Liver (tissue), 9 donors: Measurements from ENCODE around the gene GON4L. TPM values are rescaled to one million over a fixed set of nuclear protein-coding genes. Genes with fewer than 3 reads are reported as not detected.

ENCODE experiments used
- DNase-seq: peaks from one replicate; pipeline ENCODE4 v3.0.0-alpha.2; 2017; ENCODE audit warnings: low spot score
- H3K27ac ChIP-seq, 2 donors: one replicate each; pipeline ENCODE4 v1.7.0; 2013; ENCODE audit warnings: inconsistent platforms in 2 of 2, low read length in 2 of 2, control low read depth in 1 of 2, low read depth in 1 of 2, mild to moderate bottlenecking in 1 of 2
- H3K27me3 ChIP-seq, 4 donors: one replicate each; pipeline versions ENCODE4 v1.6.1 to v1.7.0; 2013; ENCODE audit warnings: low read length in 3 of 4, inconsistent platforms in 1 of 4, mild to moderate bottlenecking in 1 of 4, moderate library complexity in 1 of 4; ENCODE audit not compliant: control insufficient read depth in 4 of 4, insufficient read depth in 4 of 4
- H3K36me3 ChIP-seq, 4 donors: one replicate each; pipeline versions ENCODE4 v1.6.1 to v1.7.0; 2013; ENCODE audit warnings: low read length in 3 of 4, mild to moderate bottlenecking in 3 of 4, low read depth in 1 of 4, moderate library complexity in 1 of 4; ENCODE audit not compliant: control insufficient read depth in 4 of 4, insufficient read depth in 3 of 4
- H3K4me1 ChIP-seq, 4 donors: one replicate each; pipeline versions ENCODE4 v1.6.1 to v1.7.0; 2013; ENCODE audit warnings: low read length in 3 of 4, mild to moderate bottlenecking in 3 of 4, moderate library complexity in 1 of 4; ENCODE audit not compliant: control insufficient read depth in 4 of 4, insufficient read depth in 4 of 4
- H3K4me3 ChIP-seq, 3 donors: one replicate each; pipeline versions ENCODE4 v1.6.1 to v1.7.0; 2013; ENCODE audit warnings: low read length in 3 of 3, control low read depth in 1 of 3, low read depth in 1 of 3, mild to moderate bottlenecking in 1 of 3
- H3K9ac ChIP-seq, 2 donors: one replicate each; pipeline ENCODE4 v1.7.0; 2013; ENCODE audit warnings: low read length in 2 of 2, mild to moderate bottlenecking in 2 of 2, moderate library complexity in 2 of 2, control low read depth in 1 of 2, low read depth in 1 of 2
- H3K9me3 ChIP-seq, 4 donors: one replicate each; pipeline versions ENCODE4 v1.6.1 to v1.7.0; 2013; ENCODE audit warnings: low read length in 3 of 4; ENCODE audit not compliant: control insufficient read depth in 4 of 4
- EGR1 ChIP-seq, 2 donors: IDR thresholded peaks; 2 replicates each; pipeline ENCODE4 v1.6.1; 2016 to 2018; ENCODE audit warnings: antibody characterized with exemption in 2 of 2, low read depth in 2 of 2
- FOXA1 ChIP-seq: IDR thresholded peaks from 2 replicates; pipeline ENCODE4 v1.6.1; 2016; ENCODE audit warnings: antibody characterized with exemption
- FOXA2 ChIP-seq: IDR thresholded peaks from 2 replicates; pipeline ENCODE4 v1.6.1; 2016; ENCODE audit warnings: antibody characterized with exemption
- GABPA ChIP-seq, 2 donors: IDR thresholded peaks in 1 of 2; conservative IDR thresholded peaks in 1 of 2; 2 replicates each; pipeline ENCODE4 v1.6.1; 2016; ENCODE audit warnings: antibody characterized with exemption in 2 of 2, mild to moderate bottlenecking in 1 of 2, moderate library complexity in 1 of 2
- HNF4A ChIP-seq, 2 donors: conservative IDR thresholded peaks; 2 replicates each; pipeline ENCODE4 v1.6.1; 2016; ENCODE audit warnings: antibody characterized with exemption in 2 of 2, mild to moderate bottlenecking in 2 of 2
- HNF4G ChIP-seq: IDR thresholded peaks from 2 replicates; pipeline ENCODE4 v1.6.1; 2016; ENCODE audit warnings: antibody characterized with exemption
- JUND ChIP-seq, 2 donors: IDR thresholded peaks; 2 replicates each; pipeline ENCODE4 v1.6.1; 2016; ENCODE audit warnings: antibody characterized with exemption in 2 of 2
- NR2F2 ChIP-seq: IDR thresholded peaks from 2 replicates; pipeline ENCODE4 v1.6.1; 2016; ENCODE audit warnings: antibody characterized with exemption
- RXRA ChIP-seq, 2 donors: IDR thresholded peaks; 2 replicates each; pipeline ENCODE4 v1.6.1; 2017 to 2018; ENCODE audit warnings: antibody characterized with exemption in 2 of 2, mild to moderate bottlenecking in 1 of 2
- SP1 ChIP-seq: IDR thresholded peaks from 2 replicates; pipeline ENCODE4 v1.6.1; 2018; ENCODE audit warnings: antibody characterized with exemption, mild to moderate bottlenecking
- TAF1 ChIP-seq: conservative IDR thresholded peaks from 2 replicates; pipeline ENCODE4 v1.6.1; 2016; ENCODE audit warnings: antibody characterized with exemption, mild to moderate bottlenecking
- YY1 ChIP-seq: IDR thresholded peaks from 2 replicates; pipeline ENCODE4 v1.6.1; 2016; ENCODE audit warnings: antibody characterized with exemption, mild to moderate bottlenecking
- WGBS: extraction: QIAGEN DNeasy Blood & Tissue Kit; methylation state at CpG from one replicate; pipeline ENCODE4 v1.1.7; 2013; 5-methylcytosine and 5-hydroxymethylcytosine counted together
- polyA plus RNA-seq, 2 donors: library from polyadenylated mRNA; stranded (reverse) in 1 of 2; unstranded in 1 of 2; fragments of 200-250 nt in 1 of 2; fragments of >200 nt in 1 of 2; fragmentation: Nextera tagmentation in 1 of 2; extraction: Ambion mirVana in 1 of 2; gene quantifications; one replicate each; pipeline versions ENCODE4 v1.2.1 to v1.2.3, GENCODE V29; 2013 to 2015
- total RNA-seq, 2 donors: library from RNA; depleted of rRNA; stranded (reverse); fragments of >200 nt; gene quantifications; one replicate each; pipeline ENCODE4 v1.2.3, GENCODE V29; 2014
- TF ChIP-seq, protein P1 (sequence below): IDR thresholded peaks from 2 replicates; pipeline ENCODE4 v1.6.1; 2016; ENCODE audit warnings: antibody characterized with exemption, mild to moderate bottlenecking
- TF ChIP-seq, protein P2 (sequence below): IDR thresholded peaks from 2 replicates; pipeline ENCODE4 v1.6.1; 2016; ENCODE audit warnings: antibody characterized with exemption
- TF ChIP-seq, protein P3 (sequence below): IDR thresholded peaks from 2 replicates; pipeline ENCODE4 v1.6.1; 2016; ENCODE audit warnings: antibody characterized with exemption
- TF ChIP-seq, protein P4 (sequence below): fragments of 150-350 bp; IDR thresholded peaks from 2 replicates; pipeline ENCODE4 v1.5.1; 2017; ENCODE audit warnings: improper control_type of control experiment, low read depth, low read length; ENCODE audit not compliant: missing input control
- donor health status: healthy.
- donor health status: healthy.
- donor health status: healthy.
- donor health status: healthy.
- donor health status: healthy.

GON4L gene
- total and polyA plus RNA-seq, 4 donors, result 5.7 to 26.2 (median 15.7) TPM

DNA sequence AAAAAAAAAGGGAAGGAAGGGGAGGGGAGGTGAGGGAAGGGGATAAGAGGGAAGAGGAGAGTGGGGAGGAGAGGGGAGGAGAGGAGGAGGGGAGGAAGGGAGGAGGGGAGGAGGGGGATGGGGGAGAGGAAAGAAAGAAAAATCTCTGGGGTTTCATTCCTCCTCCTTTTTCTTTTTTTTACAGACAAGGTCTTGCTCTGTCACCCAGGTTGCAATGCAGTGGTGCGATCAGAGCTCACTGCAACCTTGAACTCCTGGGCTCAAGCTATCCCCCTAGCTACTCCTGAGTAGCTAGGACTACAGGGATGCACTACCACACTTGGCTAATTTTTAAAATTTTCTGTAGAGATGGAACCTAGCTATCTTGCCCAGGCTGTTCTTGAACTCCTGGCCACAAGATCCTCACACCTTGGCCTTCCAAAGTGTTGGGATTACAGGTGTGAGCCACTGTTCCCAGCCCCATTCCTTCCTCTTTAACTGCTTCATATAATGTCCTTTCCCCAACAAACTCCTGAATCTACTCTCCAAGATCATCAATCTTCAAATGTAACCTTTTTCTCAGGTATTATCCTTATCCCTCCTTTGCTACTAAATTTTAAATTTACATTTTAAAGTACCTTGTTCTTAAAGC lies 23.2 kb downstream of the GON4L start:
- Histone ChIP-seq H3K9ac (no peak overlapping the region), H3K9me3 (no peaks in the 10 kb centered on the region), H3K27me3 (no peaks in the 10 kb centered on the region), H3K36me3 (peaks cover 0 to 2% (median 0%) of the 10 kb centered on the region in 4 donors), H3K27ac (no peak overlapping the region), H3K4me3 (no peak overlapping the region), H3K4me1 (no peaks in the 10 kb centered on the region)
- no peak for TF ChIP-seq YY1
- no peak for TF ChIP-seq RXRA (IDR thresholded peaks at IDR 0.05)
- TF ChIP-seq EGR1 (IDR thresholded peaks at IDR 0.05; ENCODE audit: low read depth in 2 of 2), result no peak
- TF ChIP-seq FOXA2, result no peak
- TF ChIP-seq HNF4G, result no peak
- TF ChIP-seq, protein P1, sequence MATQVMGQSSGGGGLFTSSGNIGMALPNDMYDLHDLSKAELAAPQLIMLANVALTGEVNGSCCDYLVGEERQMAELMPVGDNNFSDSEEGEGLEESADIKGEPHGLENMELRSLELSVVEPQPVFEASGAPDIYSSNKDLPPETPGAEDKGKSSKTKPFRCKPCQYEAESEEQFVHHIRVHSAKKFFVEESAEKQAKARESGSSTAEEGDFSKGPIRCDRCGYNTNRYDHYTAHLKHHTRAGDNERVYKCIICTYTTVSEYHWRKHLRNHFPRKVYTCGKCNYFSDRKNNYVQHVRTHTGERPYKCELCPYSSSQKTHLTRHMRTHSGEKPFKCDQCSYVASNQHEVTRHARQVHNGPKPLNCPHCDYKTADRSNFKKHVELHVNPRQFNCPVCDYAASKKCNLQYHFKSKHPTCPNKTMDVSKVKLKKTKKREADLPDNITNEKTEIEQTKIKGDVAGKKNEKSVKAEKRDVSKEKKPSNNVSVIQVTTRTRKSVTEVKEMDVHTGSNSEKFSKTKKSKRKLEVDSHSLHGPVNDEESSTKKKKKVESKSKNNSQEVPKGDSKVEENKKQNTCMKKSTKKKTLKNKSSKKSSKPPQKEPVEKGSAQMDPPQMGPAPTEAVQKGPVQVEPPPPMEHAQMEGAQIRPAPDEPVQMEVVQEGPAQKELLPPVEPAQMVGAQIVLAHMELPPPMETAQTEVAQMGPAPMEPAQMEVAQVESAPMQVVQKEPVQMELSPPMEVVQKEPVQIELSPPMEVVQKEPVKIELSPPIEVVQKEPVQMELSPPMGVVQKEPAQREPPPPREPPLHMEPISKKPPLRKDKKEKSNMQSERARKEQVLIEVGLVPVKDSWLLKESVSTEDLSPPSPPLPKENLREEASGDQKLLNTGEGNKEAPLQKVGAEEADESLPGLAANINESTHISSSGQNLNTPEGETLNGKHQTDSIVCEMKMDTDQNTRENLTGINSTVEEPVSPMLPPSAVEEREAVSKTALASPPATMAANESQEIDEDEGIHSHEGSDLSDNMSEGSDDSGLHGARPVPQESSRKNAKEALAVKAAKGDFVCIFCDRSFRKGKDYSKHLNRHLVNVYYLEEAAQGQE, result no peak
- no peak for TF ChIP-seq FOXA1
- TF ChIP-seq, protein P2, sequence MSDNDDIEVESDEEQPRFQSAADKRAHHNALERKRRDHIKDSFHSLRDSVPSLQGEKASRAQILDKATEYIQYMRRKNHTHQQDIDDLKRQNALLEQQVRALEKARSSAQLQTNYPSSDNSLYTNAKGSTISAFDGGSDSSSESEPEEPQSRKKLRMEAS, result no peak
- no peak for TF ChIP-seq NR2F2
- TF ChIP-seq GABPA (IDR thresholded peaks at IDR 0.05 in 1 of 2, conservative IDR thresholded peaks at IDR 0.05 in 1 of 2), result no peak
- TF ChIP-seq JUND (IDR thresholded peaks at IDR 0.05), result no peak
- no peak for TF ChIP-seq HNF4A (conservative IDR thresholded peaks at IDR 0.05)
- TF ChIP-seq, protein P3, sequence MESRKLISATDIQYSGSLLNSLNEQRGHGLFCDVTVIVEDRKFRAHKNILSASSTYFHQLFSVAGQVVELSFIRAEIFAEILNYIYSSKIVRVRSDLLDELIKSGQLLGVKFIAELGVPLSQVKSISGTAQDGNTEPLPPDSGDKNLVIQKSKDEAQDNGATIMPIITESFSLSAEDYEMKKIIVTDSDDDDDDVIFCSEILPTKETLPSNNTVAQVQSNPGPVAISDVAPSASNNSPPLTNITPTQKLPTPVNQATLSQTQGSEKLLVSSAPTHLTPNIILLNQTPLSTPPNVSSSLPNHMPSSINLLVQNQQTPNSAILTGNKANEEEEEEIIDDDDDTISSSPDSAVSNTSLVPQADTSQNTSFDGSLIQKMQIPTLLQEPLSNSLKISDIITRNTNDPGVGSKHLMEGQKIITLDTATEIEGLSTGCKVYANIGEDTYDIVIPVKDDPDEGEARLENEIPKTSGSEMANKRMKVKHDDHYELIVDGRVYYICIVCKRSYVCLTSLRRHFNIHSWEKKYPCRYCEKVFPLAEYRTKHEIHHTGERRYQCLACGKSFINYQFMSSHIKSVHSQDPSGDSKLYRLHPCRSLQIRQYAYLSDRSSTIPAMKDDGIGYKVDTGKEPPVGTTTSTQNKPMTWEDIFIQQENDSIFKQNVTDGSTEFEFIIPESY, result no peak
- TF ChIP-seq, protein P4, sequence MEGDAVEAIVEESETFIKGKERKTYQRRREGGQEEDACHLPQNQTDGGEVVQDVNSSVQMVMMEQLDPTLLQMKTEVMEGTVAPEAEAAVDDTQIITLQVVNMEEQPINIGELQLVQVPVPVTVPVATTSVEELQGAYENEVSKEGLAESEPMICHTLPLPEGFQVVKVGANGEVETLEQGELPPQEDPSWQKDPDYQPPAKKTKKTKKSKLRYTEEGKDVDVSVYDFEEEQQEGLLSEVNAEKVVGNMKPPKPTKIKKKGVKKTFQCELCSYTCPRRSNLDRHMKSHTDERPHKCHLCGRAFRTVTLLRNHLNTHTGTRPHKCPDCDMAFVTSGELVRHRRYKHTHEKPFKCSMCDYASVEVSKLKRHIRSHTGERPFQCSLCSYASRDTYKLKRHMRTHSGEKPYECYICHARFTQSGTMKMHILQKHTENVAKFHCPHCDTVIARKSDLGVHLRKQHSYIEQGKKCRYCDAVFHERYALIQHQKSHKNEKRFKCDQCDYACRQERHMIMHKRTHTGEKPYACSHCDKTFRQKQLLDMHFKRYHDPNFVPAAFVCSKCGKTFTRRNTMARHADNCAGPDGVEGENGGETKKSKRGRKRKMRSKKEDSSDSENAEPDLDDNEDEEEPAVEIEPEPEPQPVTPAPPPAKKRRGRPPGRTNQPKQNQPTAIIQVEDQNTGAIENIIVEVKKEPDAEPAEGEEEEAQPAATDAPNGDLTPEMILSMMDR, result no peak
- TF ChIP-seq TAF1, result no peak
- no peak for TF ChIP-seq SP1
- 89% methylated on average over 1 of the region's 1 CpG for whole genome bisulfite sequencing
- no peak for DNase-seq
